Pancreas (tissue), 10 donors: Measurements from ENCODE around the gene CHID1. TPM values are rescaled to one million over a fixed set of nuclear protein-coding genes. Genes with fewer than 3 reads are reported as not detected.

ENCODE experiments used
- ATAC-seq, 4 donors: fragments of 200-7000 bp; cut with Tn5 transposase; one replicate each; pipeline versions ENCODE4 v1.8.0 to v1.9.1; 2020; ENCODE audit warnings: mild to moderate bottlenecking in 4 of 4, moderate library complexity in 4 of 4
- DNase-seq, 6 donors: peaks; one replicate each; pipeline ENCODE4 v3.0.0-alpha.2; 2020
- FAIRE-seq: peaks from 2 replicates; lab custom pipeline; 2012; peaks lifted over from hg19 to GRCh38; lab: Jason Lieb, UNC
- H3K27ac ChIP-seq, 4 donors: fragments of 200-600 bp; sonication (generic); 1 replicate in 3 of 4; 2 replicates in 1 of 4; pipeline versions ENCODE4 v1.5.0 to v1.8.0; 2020
- H3K27me3 ChIP-seq, 4 donors: fragments of 200-600 bp; one replicate each; pipeline ENCODE4 v1.8.0; 2021
- H3K36me3 ChIP-seq, 3 donors: fragments of 200-600 bp; sonication (generic) in 1 of 3; one replicate each; pipeline versions ENCODE4 v1.5.0 to v1.8.0; 2020 to 2021
- H3K4me1 ChIP-seq, 3 donors: fragments of 200-600 bp; one replicate each; pipeline ENCODE4 v1.8.0; 2021
- H3K4me3 ChIP-seq, 4 donors: fragments of 200-600 bp; sonication (generic) in 2 of 4; one replicate each; pipeline versions ENCODE4 v1.5.0 to v1.8.0; 2020 to 2021
- H3K9me3 ChIP-seq, 4 donors: fragments of 200-600 bp; one replicate each; pipeline ENCODE4 v1.8.0; 2021
- WGBS, 2 donors: extraction: QIAGEN DNeasy Blood & Tissue Kit; methylation state at CpG; one replicate each; pipeline ENCODE4 v1.1.7; 2013; 5-methylcytosine and 5-hydroxymethylcytosine counted together
- intact Hi-C, 3 donors: fragments of 100-400 bp; cut with DNase I; formaldehyde crosslinking; loops; one replicate each; pipeline versions ENCODE4 v1.11.1 to v1.14.2; 2022
- polyA plus RNA-seq, 2 donors: library from polyadenylated mRNA; stranded (reverse); fragments of 200-250 nt; gene quantifications; one replicate each; pipeline ENCODE4 v1.2.3, GENCODE V29; 2013
- total RNA-seq, 6 donors: library from RNA; stranded (reverse); fragmentation: NEBNext Ultra II Directional in 4 of 6; extraction: Animal tissue kit (Norgen Biotek cat#: 25700) in 4 of 6; gene quantifications; one replicate each; pipeline versions ENCODE4 v1.2.1 to v1.2.4, GENCODE V29; 2021 to 2023
- TF ChIP-seq, protein P1 (sequence below), 4 donors: fragments of 200-600 bp; sonication (generic) in 3 of 4; IDR thresholded peaks; one replicate each; pipeline versions ENCODE4 v1.5.0 to v1.8.0; 2021; ENCODE audit warnings: antibody characterized with exemption in 4 of 4
- donor health status: healthy with polysubstance abuse.
- donor health status: DM: no; HTN: no; CAD: no; lungs with moderate emphysema.
- donor health status: DM: no; HTN: no; CAD: no.
- donor health status: control.
- donor health status: control.
- donor health status: Bipolar disorder and iron deficiency.
- donor health status: DM: yes; HTN: yes; CAD: no.
- donor health status: DM: no; HTN: no; CAD: no.
- donor health status: DM: no; HTN: no; CAD: no.
- donor health status: DM: yes; HTN: yes; CAD: no.

The CHID1 gene
- total and polyA plus RNA-seq, 8 donors: 41.7 to 86.0 (median 62.1) TPM

DNA sequence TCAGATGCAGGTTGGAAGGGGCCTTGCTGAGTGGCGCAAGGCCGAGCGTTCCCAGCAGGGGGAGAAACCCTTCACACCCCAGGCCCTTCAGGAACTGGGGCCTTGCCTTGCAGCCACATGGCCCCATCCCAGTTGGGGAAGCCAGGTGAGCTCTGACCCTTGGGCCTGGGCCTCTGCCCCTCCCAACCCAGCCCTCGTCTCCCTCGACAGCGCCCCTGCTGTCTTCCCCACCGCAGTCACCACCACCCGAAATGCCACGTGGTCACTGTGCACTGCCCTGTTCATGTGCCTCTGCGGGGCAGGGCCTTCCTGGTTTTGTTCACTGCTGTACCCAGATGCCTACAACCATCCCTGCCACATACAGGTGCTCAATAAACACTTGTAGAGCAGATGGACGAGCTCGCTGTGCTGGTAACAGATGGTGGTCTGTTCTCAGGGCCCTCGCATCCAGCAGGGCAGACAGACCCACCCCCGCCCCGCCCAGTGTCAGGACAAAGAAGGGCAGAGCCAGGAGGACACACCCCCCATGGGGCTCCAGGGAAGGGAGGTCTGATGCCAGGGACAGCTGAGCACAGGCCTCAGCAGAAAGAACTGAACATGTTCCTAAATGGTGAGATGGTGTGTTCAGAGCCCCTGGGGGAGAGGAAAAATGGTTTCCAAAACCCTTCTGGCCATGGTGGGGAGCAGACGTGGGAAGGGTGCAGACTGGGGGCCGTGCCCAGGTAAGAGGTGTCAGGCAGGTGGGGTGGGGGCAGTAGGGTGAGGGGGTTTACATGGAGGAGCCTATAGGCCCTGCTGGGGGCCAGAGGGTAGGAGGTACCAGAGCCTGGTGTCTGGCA is 72.0 kb downstream of the CHID1 start:
- TF ChIP-seq, protein P1, sequence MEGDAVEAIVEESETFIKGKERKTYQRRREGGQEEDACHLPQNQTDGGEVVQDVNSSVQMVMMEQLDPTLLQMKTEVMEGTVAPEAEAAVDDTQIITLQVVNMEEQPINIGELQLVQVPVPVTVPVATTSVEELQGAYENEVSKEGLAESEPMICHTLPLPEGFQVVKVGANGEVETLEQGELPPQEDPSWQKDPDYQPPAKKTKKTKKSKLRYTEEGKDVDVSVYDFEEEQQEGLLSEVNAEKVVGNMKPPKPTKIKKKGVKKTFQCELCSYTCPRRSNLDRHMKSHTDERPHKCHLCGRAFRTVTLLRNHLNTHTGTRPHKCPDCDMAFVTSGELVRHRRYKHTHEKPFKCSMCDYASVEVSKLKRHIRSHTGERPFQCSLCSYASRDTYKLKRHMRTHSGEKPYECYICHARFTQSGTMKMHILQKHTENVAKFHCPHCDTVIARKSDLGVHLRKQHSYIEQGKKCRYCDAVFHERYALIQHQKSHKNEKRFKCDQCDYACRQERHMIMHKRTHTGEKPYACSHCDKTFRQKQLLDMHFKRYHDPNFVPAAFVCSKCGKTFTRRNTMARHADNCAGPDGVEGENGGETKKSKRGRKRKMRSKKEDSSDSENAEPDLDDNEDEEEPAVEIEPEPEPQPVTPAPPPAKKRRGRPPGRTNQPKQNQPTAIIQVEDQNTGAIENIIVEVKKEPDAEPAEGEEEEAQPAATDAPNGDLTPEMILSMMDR (IDR thresholded peaks at IDR 0.05): no peak
- no peak overlapping the region for H3K27ac ChIP-seq
- peak in 2 of 6 donors; percentile 68 to 74 for DNase-seq
- 42% methylated on average over 17 of the region's 17 CpGs for WGBS, 2 donors
- H3K4me3 ChIP-seq: no peak overlapping the region
- FAIRE-seq: no peak
- peaks cover 0 to 25% (median 21%) of the 10 kb centered on the region in 3 donors for H3K4me1 ChIP-seq
- no peaks in the 10 kb centered on the region for H3K27me3 ChIP-seq
- no peaks in the 10 kb centered on the region for H3K9me3 ChIP-seq
- intact Hi-C loops: no loop called here
- H3K36me3 ChIP-seq: peaks cover 0 to 45% (median 21%) of the 10 kb centered on the region in 3 donors
- ATAC-seq: no peak

DNA sequence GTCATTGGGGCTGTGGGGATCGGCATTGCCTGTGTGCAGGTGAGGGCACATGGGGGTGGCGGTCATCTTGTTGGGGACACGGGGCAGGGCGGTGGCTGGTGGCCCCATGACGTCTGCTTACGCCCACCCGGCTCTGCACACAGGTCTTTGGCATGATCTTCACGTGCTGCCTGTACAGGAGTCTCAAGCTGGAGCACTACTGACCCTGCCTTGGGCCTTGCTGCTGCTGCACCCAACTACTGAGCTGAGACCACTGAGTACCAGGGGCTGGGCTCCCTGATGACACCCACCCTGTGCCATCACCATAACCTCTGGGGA is 72.7 kb downstream of the CHID1 start:
- peaks cover 0 to 45% (median 21%) of the 10 kb centered on the region in 3 donors for H3K36me3 ChIP-seq
- TF ChIP-seq, protein P1 (IDR thresholded peaks at IDR 0.05): no peak
- peaks cover 0 to 22% (median 20%) of the 10 kb centered on the region in 3 donors for H3K4me1 ChIP-seq
- DNase-seq: peak in 1 of 6 donors; percentile 45
- intact Hi-C loops: no loop called here
- no peak overlapping the region for H3K4me3 ChIP-seq
- no peaks in the 10 kb centered on the region for H3K9me3 ChIP-seq
- H3K27ac ChIP-seq: no peak overlapping the region
- 75 to 83% methylated on average over 8 of the region's 8 CpGs for WGBS, 2 donors
- ATAC-seq: no peak
- H3K27me3 ChIP-seq: no peaks in the 10 kb centered on the region
- FAIRE-seq: no peak

DNA sequence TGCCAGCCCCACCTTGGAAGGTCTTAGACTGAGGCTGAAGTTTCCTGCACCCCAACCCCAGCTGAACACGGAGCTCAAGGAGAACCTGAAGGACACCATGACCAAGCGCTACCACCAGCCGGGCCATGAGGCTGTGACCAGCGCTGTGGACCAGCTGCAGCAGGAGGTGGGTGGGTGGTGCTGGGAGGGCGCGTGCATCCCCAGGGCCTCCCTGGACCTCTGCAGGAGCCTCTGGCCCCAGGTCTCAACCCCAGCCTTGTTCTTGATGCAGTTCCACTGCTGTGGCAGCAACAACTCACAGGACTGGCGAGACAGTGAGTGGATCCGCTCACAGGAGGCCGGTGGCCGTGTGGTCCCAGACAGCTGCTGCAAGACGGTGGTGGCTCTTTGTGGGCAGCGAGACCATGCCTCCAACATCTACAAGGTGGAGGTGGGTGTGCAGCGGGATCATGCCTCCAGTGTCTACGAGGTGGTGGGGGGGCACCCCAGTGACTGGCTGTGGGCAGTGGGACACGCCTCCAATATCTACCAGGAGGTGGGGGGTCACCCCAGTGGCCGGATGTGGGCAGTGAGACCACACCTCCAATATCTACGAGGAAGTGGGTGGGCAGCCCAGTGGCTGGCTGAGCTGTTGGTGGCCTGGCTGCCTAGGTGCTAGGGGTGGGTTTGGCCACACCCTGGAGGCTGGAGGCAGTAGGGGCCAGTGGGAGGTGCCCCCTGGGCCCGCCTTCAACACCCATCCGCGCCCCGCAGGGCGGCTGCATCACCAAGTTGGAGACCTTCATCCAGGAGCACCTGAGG is 73.2 kb downstream of the CHID1 start:
- ATAC-seq (no peak), FAIRE-seq (no peak), DNase-seq (peak in 1 of 6 donors; percentile 62)
- Histone ChIP-seq H3K36me3 (peaks cover 0 to 45% (median 21%) of the 10 kb centered on the region in 3 donors), H3K9me3 (no peaks in the 10 kb centered on the region), H3K4me3 (no peak overlapping the region), H3K27me3 (no peaks in the 10 kb centered on the region), H3K4me1 (peaks cover 0 to 22% (median 21%) of the 10 kb centered on the region in 3 donors), H3K27ac (no peak overlapping the region)
- TF ChIP-seq, protein P1 (IDR thresholded peaks at IDR 0.05): no peak
- intact Hi-C loops: no loop called here
- WGBS, 2 donors: 83 to 86% methylated on average over 22 of the region's 22 CpGs

DNA sequence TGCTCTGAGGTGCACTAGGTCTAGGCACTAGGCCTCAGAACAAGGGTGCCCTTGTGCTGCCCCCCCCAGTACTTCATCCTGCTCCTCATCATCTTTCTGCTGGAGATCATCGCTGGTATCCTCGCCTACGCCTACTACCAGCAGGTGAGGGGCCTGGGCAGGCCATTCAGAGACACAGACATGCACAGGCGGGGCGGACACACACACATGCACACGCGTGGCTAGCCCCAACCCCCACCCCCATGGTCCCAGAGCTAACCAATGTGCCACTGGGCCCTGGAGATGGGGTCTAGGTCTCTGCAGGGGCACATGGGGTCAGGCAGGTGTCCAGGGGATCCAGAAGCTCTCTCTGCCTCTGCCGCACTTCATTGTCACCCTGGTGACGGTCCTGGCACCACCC is 73.9 kb downstream of the CHID1 start:
- TF ChIP-seq, protein P1 (IDR thresholded peaks at IDR 0.05): no peak
- peaks cover 0 to 24% (median 22%) of the 10 kb centered on the region in 3 donors for H3K4me1 ChIP-seq
- FAIRE-seq: no peak
- H3K36me3 ChIP-seq: peaks cover 0 to 45% (median 21%) of the 10 kb centered on the region in 3 donors
- H3K4me3 ChIP-seq: no peak overlapping the region
- no peak for ATAC-seq
- no peak overlapping the region for H3K27ac ChIP-seq
- no peaks in the 10 kb centered on the region for H3K9me3 ChIP-seq
- intact Hi-C loops: no loop called here
- peak in 1 of 6 donors; percentile 41 for DNase-seq
- H3K27me3 ChIP-seq: no peaks in the 10 kb centered on the region
- WGBS, 2 donors: 79 to 85% methylated on average over 9 of the region's 9 CpGs
